SK-N-MC (cell line): ENCODE results near the gene SATB2.

Experiments used
- EZH2 ChIP-seq: fragments of 200-600 bp; sonication (generic); IDR thresholded peaks from one replicate; pipeline ENCODE4 v1.6.1; 2017; ENCODE audit warnings: antibody characterized with exemption
- POLR2AphosphoS5 ChIP-seq: IDR thresholded peaks from 2 replicates; pipeline ENCODE4 v1.6.1; 2012; ENCODE audit warnings: mild to moderate bottlenecking, low read depth, low read length, borderline replicate concordance

DNA sequence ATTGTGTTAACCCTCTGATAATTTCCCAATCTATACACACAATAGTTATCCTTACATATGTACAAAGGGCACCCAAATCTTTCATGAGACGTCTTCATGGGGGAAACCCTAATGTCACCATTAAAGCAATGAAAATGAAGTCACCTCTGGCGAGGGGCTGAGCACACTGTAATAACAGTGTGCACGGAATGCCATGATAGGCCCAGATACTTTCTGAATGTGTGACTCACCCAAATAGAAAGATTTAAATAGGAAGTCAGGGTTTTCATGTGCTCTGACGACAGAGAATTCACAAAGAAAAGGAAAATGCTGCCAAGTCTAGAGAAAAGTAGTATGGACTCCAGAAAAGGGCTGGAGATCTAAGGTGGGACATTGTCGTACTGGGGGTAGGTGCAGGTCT, 128.3 kb downstream of the SATB2 start:
- TF ChIP-seq POLR2AphosphoS5 (no peak), EZH2 (no peak)
